Cardiac muscle cell (in vitro differentiated cells and primary cell): ENCODE results near the gene EI24. TPM values are rescaled to one million over a fixed set of nuclear protein-coding genes. Genes with fewer than 3 reads are reported as not detected.
"Not testable (repeated sequence)": the region's sequence is repeated elsewhere in the genome, so short reads cannot be mapped to it uniquely, and the experiment has no call there.

ENCODE experiments used
- DNase-seq, 2 donors: peaks; one replicate each; pipeline versions ENCODE4 v3.0.0 to v3.0.0-alpha.2; 2010 to 2017; ENCODE audit warnings: low read depth in 1 of 2, low spot score in 1 of 2
- H3K27ac ChIP-seq: fragments of 200-600 bp; sonication (generic); 2 replicates; pipeline ENCODE4 v1.5.1; 2016
- H3K27me3 ChIP-seq: fragments of 200-600 bp; sonication (generic); 2 replicates; pipeline ENCODE4 v1.6.0; 2016; ENCODE audit warnings: control low read depth
- H3K36me3 ChIP-seq: fragments of 200-600 bp; sonication (generic); 2 replicates; pipeline ENCODE4 v1.5.1; 2016; ENCODE audit warnings: control low read depth
- H3K4me1 ChIP-seq: fragments of 200-600 bp; sonication (generic); 2 replicates; pipeline ENCODE4 v1.8.1; 2017; ENCODE audit warnings: low read depth, mild to moderate bottlenecking, mixed run types
- H3K4me3 ChIP-seq: fragments of 200-600 bp; sonication (generic); 2 replicates; pipeline ENCODE4 v1.5.1; 2016; ENCODE audit warnings: mild to moderate bottlenecking
- H3K9me3 ChIP-seq: fragments of 200-600 bp; sonication (generic); 2 replicates; pipeline ENCODE4 v1.5.1; 2017; ENCODE audit warnings: low read depth, mild to moderate bottlenecking, control low read depth
- CTCF ChIP-seq: IDR thresholded peaks from 2 replicates; pipeline ENCODE4 v1.5.1; 2012; ENCODE audit warnings: low read depth, mild to moderate bottlenecking, low read length
- polyA plus RNA-seq: library from polyadenylated mRNA; unstranded; fragments of >200 nt; fragmentation: Nextera tagmentation; extraction: Ambion mirVana; gene quantifications from 2 replicates; pipeline ENCODE4 v1.2.1, GENCODE V29; 2016
- total RNA-seq: library from RNA; depleted of rRNA; stranded (reverse); fragments of >200 nt; gene quantifications from 2 replicates; pipeline ENCODE4 v1.2.3, GENCODE V29; 2016

The EI24 gene
- total RNA-seq (96.7 and 128 TPM in 2 replicates), polyA plus RNA-seq (124 and 157 TPM in 2 replicates)

- Histone ChIP-seq H3K4me1 (no peaks in the 10 kb centered on the region), H3K4me3 (peak within 1 kb of the TSS; percentile 75), H3K36me3 (peaks cover 6% of the 10 kb centered on the region), H3K27me3 (no peaks in the 10 kb centered on the region), H3K27ac (peak within 1 kb of the TSS; percentile 73), H3K9me3 (no peaks in the 10 kb centered on the region)
- TF ChIP-seq CTCF, result peak; percentile 72
- peak; percentile 96 to 97 for DNase-seq
Measured at GRCh38 chr11:125568970-125569914, at the start of gene EI24. EI24 (plus strand) TSS chr11:125569477; CDS start chr11:125572528, 3,051 bp downstream.

- TF ChIP-seq CTCF, result no peak
- no peaks in the 10 kb centered on the region for H3K27me3 ChIP-seq
- no peak overlapping the region for H3K4me3 ChIP-seq
- no peaks in the 10 kb centered on the region for H3K4me1 ChIP-seq
- H3K36me3 ChIP-seq, result no peaks in the 10 kb centered on the region
- no peak for DNase-seq
- H3K9me3 ChIP-seq, result no peaks in the 10 kb centered on the region
- no peak overlapping the region for H3K27ac ChIP-seq
Measured at GRCh38 chr11:125519860-125520834, 49.1 kb upstream of the EI24 start.

- no peak for TF ChIP-seq CTCF
- Histone ChIP-seq H3K36me3 (no peaks in the 10 kb centered on the region), H3K4me3 (no peak overlapping the region), H3K27ac (no peak overlapping the region), H3K9me3 (no peaks in the 10 kb centered on the region), H3K27me3 (no peaks in the 10 kb centered on the region), H3K4me1 (no peaks in the 10 kb centered on the region)
- DNase-seq, result no peak
Measured at GRCh38 chr11:125525303-125525702, 44.0 kb upstream of the EI24 start.

- no peaks in the 10 kb centered on the region for H3K4me1 ChIP-seq
- no peaks in the 10 kb centered on the region for H3K27me3 ChIP-seq
- H3K36me3 ChIP-seq, result no peaks in the 10 kb centered on the region
- no peak for TF ChIP-seq CTCF
- H3K9me3 ChIP-seq, result no peaks in the 10 kb centered on the region
- no peak overlapping the region for H3K27ac ChIP-seq
- no peak for DNase-seq
- no peak overlapping the region for H3K4me3 ChIP-seq
Measured at GRCh38 chr11:125532668-125533067, 36.6 kb upstream of the EI24 start.

- DNase-seq, result no peak
- no peak for TF ChIP-seq CTCF
- no peaks in the 10 kb centered on the region for H3K9me3 ChIP-seq
- no peak overlapping the region for H3K27ac ChIP-seq
- H3K36me3 ChIP-seq, result no peaks in the 10 kb centered on the region
- no peaks in the 10 kb centered on the region for H3K4me1 ChIP-seq
- no peak overlapping the region for H3K4me3 ChIP-seq
- H3K27me3 ChIP-seq, result no peaks in the 10 kb centered on the region
Measured at GRCh38 chr11:125535585-125535984, 33.7 kb upstream of the EI24 start.

GRCh38 chr11:125536834-125537233 lies 32.4 kb upstream of the EI24 start:
- not testable (repeated sequence) for H3K9me3 ChIP-seq, H3K36me3 ChIP-seq, H3K27ac ChIP-seq, H3K27me3 ChIP-seq, DNase-seq, H3K4me1 ChIP-seq, H3K4me3 ChIP-seq
